Posterior vena cava (tissue), 2 donors: ENCODE measurements around the gene STK32C. TPM values are rescaled to one million over a fixed set of nuclear protein-coding genes. Genes with fewer than 3 reads are reported as not detected.
A peak's percentile ranks its signal among the peaks of the same experiment; 100 is the strongest.

ENCODE experiments used
- DNase-seq: peaks from one replicate; pipeline ENCODE4 v3.0.0-alpha.2; 2020; ENCODE audit warnings: low spot score
- intact Hi-C, 2 donors: fragments of 100-400 bp; cut with DNase I; formaldehyde crosslinking; loops; one replicate each; pipeline versions ENCODE4 v1.14.1 to v1.14.2; 2022 to 2023
- long read RNA-seq, 2 donors: library from polyadenylated mRNA; unstranded; transcript quantifications; one replicate each; pipeline ENCODE4 v2.0.0, GENCODE V29; 2020 to 2021
- total RNA-seq, 2 donors: library from RNA; stranded (reverse); fragmentation: NEBNext Ultra II Directional; extraction: Animal tissue kit (Norgen Biotek cat#: 25700); gene quantifications; one replicate each; pipeline ENCODE4 v1.2.1, GENCODE V29; 2021
- donor health status: DM: yes; HTN: yes; CAD: no.
- donor health status: DM: yes; HTN: yes; CAD: no.

STK32C gene
- 1 to 10 TPM; 6.3 to 9.7 TPM for total RNA-seq
- long read RNA-seq, donor 1, partial matches to known transcripts: 0 of 1 reads
- long read RNA-seq, donor 1, other reads (novel, unspliced or antisense): 1 of 1 reads
- long read RNA-seq, donor 2, partial matches to known transcripts: 1 of 8 reads
- long read RNA-seq, donor 2, other reads (novel, unspliced or antisense): 3 of 8 reads

- peak; percentile 97 for DNase-seq
- intact Hi-C loops: no loop called here
Observed at GRCh38 chr10:132307823-132308586, at the start of gene STK32C. Gene STK32C, minus strand, starts transcription at chr10:132307950. Its CDS starts 117 bp downstream, at chr10:132307833.

- intact Hi-C loops: no loop called here
- DNase-seq: no peak
Observed at GRCh38 chr10:132356621-132357195, 49.0 kb upstream of the STK32C start.

- intact Hi-C loops: loop anchor here in 1 of 2 donors (2.0 kb wide), 1 partner anchor 133 kb away; no protein-coding TSS in a partner anchor
- DNase-seq: peak; percentile 63
Observed at GRCh38 chr10:132355754-132356153, 48.0 kb upstream of the STK32C start.

GRCh38 chr10:132355297-132355696 is 47.5 kb upstream of the STK32C start:
- intact Hi-C loops: loop anchor here in 1 of 2 donors (2.0 kb wide), 1 partner anchor 132 kb away; no protein-coding TSS in a partner anchor
- DNase-seq: peak; percentile 60

GRCh38 chr10:132354356-132355094 is 46.8 kb upstream of the STK32C start:
- intact Hi-C loops: loop anchor here (2.0 to 5.0 kb wide), 2 partner anchors 132 kb away; no protein-coding TSS in a partner anchor
- DNase-seq: peak; percentile 74

GRCh38 chr10:132353456-132354355 is 46.0 kb upstream of the STK32C start:
- peak; percentile 40 for DNase-seq
- intact Hi-C loops: loop anchor here (2.0 to 5.0 kb wide), 2 partner anchors 131 kb away; no protein-coding TSS in a partner anchor

GRCh38 chr10:132352462-132353308 is 44.9 kb upstream of the STK32C start:
- intact Hi-C loops: loop anchor here in 1 of 2 donors (5.0 kb wide), 1 partner anchor 130 kb away; no protein-coding TSS in a partner anchor
- DNase-seq: peak; percentile 93

GRCh38 chr10:132351611-132352010 is 43.9 kb upstream of the STK32C start:
- intact Hi-C loops: loop anchor here in 1 of 2 donors (5.0 kb wide), 1 partner anchor 129 kb away; no protein-coding TSS in a partner anchor

GRCh38 chr10:132350946-132351345 is 43.2 kb upstream of the STK32C start:
- intact Hi-C loops: loop anchor here in 1 of 2 donors (5.0 kb wide), 1 partner anchor 129 kb away; no protein-coding TSS in a partner anchor
- peak; percentile 58 for DNase-seq

More at GRCh38 chr10:132351611-132352010, 43.9 kb upstream of the STK32C start:
- peak; percentile 56 for DNase-seq

GRCh38 chr10:132350391-132350790 is 42.6 kb upstream of the STK32C start:
- intact Hi-C loops: loop anchor here in 1 of 2 donors (5.0 kb wide), 1 partner anchor 128 kb away; no protein-coding TSS in a partner anchor
- DNase-seq: peak; percentile 52

GRCh38 chr10:132349766-132350165 is 42.0 kb upstream of the STK32C start:
- peak; percentile 57 for DNase-seq
- intact Hi-C loops: loop anchor here in 1 of 2 donors (5.0 kb wide), 1 partner anchor 127 kb away; no protein-coding TSS in a partner anchor

- intact Hi-C loops: no loop called here
- peak; percentile 26 for DNase-seq
Observed at GRCh38 chr10:132347931-132348267, 40.1 kb upstream of the STK32C start.

- intact Hi-C loops: no loop called here
- peak; percentile 76 for DNase-seq
Observed at GRCh38 chr10:132347211-132347930, 39.6 kb upstream of the STK32C start.

- intact Hi-C loops: no loop called here
- peak; percentile 40 for DNase-seq
Observed at GRCh38 chr10:132346806-132347205, 39.1 kb upstream of the STK32C start.

GRCh38 chr10:132345345-132345744 is 37.6 kb upstream of the STK32C start:
- intact Hi-C loops: no loop called here

GRCh38 chr10:132344386-132344785 is 36.6 kb upstream of the STK32C start:
- peak; percentile 23 for DNase-seq
- intact Hi-C loops: no loop called here

More at GRCh38 chr10:132345345-132345744, 37.6 kb upstream of the STK32C start:
- DNase-seq: peak; percentile 46
